H1 (cell line): ENCODE results near the gene CYTL1. TPM values are rescaled to one million over a fixed set of nuclear protein-coding genes. Genes with fewer than 3 reads are reported as not detected.

ENCODE experiments used
- CTCF ChIA-PET: fragments of 300-600 bp; sonication (Branson Sonifier 250); formaldehyde crosslinking; loops from one replicate; lab custom pipeline; 2021; ENCODE audit not compliant: partially characterized antibody; lab: Charles Lee
- POLR2A ChIA-PET: fragments of 300-600 bp; sonication (Branson Sonifier 250); formaldehyde crosslinking; loops from one replicate; lab custom pipeline; 2021; ENCODE audit warnings: inconsistent platforms; ENCODE audit not compliant: partially characterized antibody; lab: Charles Lee
- DNase-seq, 2 experiments: peaks; one replicate each; pipeline versions ENCODE4 v3.0.0 to v3.0.0-alpha.2; 2010 to 2022; ENCODE audit warnings: low spot score in 2 of 2, low read depth in 1 of 2, mixed read lengths in 1 of 2
- FAIRE-seq: peaks from 2 replicates; lab custom pipeline; 2011; peaks lifted over from hg19 to GRCh38; lab: Jason Lieb, UNC
- H2AFZ ChIP-seq: 2 replicates; pipeline ENCODE4 v1.8.1; 2012; ENCODE audit warnings: low read length, inconsistent platforms
- H2AK5ac ChIP-seq: 2 replicates; pipeline ENCODE4 v1.6.1; 2013; ENCODE audit warnings: low read depth, low read length
- H2BK120ac ChIP-seq: replicated peaks from 2 replicates; pipeline ENCODE3; 2013; ENCODE audit warnings: low read depth, low read length, inconsistent platforms
- H2BK12ac ChIP-seq: 2 replicates; pipeline ENCODE4 v1.6.1; 2013; ENCODE audit warnings: low read depth, low read length
- H2BK15ac ChIP-seq: 2 replicates; pipeline ENCODE4 v1.6.1; 2013; ENCODE audit warnings: low read length
- H2BK20ac ChIP-seq: 2 replicates; pipeline ENCODE4 v1.6.1; 2013; ENCODE audit warnings: low read length
- H2BK5ac ChIP-seq: 2 replicates; pipeline ENCODE4 v1.6.1; 2013; ENCODE audit warnings: low read depth, low read length
- H3K14ac ChIP-seq: 2 replicates; pipeline ENCODE4 v1.6.1; 2013; ENCODE audit warnings: inconsistent platforms; ENCODE audit not compliant: insufficient read length
- H3K18ac ChIP-seq: 2 replicates; pipeline ENCODE4 v1.6.1; 2013; ENCODE audit warnings: low read length; ENCODE audit errors: extremely low read depth
- H3K23ac ChIP-seq: 2 replicates; pipeline ENCODE4 v1.6.1; 2013; ENCODE audit warnings: inconsistent platforms; ENCODE audit not compliant: insufficient read length
- H3K23me2 ChIP-seq: 2 replicates; pipeline ENCODE4 v1.6.1; 2013; ENCODE audit warnings: low read depth, low read length
- H3K27ac ChIP-seq: 2 replicates; pipeline ENCODE4 v1.6.1; 2011; ENCODE audit warnings: low read depth, low read length, inconsistent platforms
- H3K27me3 ChIP-seq, 4 experiments: replicated peaks in 1 of 4; 1 replicate in 1 of 4; 2 replicates in 3 of 4; pipeline versions ENCODE4 v1.6.1 to v1.8.1; 2011 to 2013; ENCODE audit warnings: low read length in 3 of 4, mild to moderate bottlenecking in 3 of 4, inconsistent platforms in 2 of 4, mixed read lengths in 2 of 4, moderate library complexity in 1 of 4; ENCODE audit not compliant: control insufficient read depth in 3 of 4, insufficient read depth in 3 of 4; ENCODE audit errors: extremely low read depth in 1 of 4
- H3K36me3 ChIP-seq, 4 experiments: 2 replicates each; pipeline versions ENCODE4 v1.6.1 to v1.8.1; 2011 to 2013; ENCODE audit warnings: mild to moderate bottlenecking in 4 of 4, low read length in 3 of 4, moderate library complexity in 2 of 4, control low read depth in 1 of 4, inconsistent platforms in 1 of 4; ENCODE audit not compliant: insufficient read depth in 4 of 4, control insufficient read depth in 2 of 4
- H3K4ac ChIP-seq: replicated peaks from 2 replicates; pipeline ENCODE3; 2013; ENCODE audit warnings: low read length, low read depth, mixed read lengths, inconsistent platforms; ENCODE audit not compliant: insufficient read length
- H3K4me1 ChIP-seq, 4 experiments: replicated peaks in 1 of 4; 1 replicate in 1 of 4; 2 replicates in 3 of 4; pipeline versions ENCODE4 v1.6.1 to v1.8.1; 2011 to 2013; ENCODE audit warnings: low read length in 3 of 4, inconsistent platforms in 2 of 4, mixed read lengths in 1 of 4; ENCODE audit not compliant: insufficient read depth in 4 of 4, control insufficient read depth in 3 of 4
- H3K4me2 ChIP-seq, 2 experiments: 2 replicates each; pipeline versions ENCODE4 v1.6.1 to v1.8.1; 2011 to 2013; ENCODE audit warnings: low read depth in 2 of 2, low read length in 2 of 2, control low read depth in 1 of 2, inconsistent platforms in 1 of 2, mild to moderate bottlenecking in 1 of 2; ENCODE audit not compliant: insufficient read depth in 1 of 2
- H3K4me3 ChIP-seq, 4 experiments: fragments of 200-600, 300-600 bp in 1 of 4; sonication (generic), shearing (Covaris generic), sonication (Bioruptor Twin) in 1 of 4; 2 replicates each; pipeline versions ENCODE4 v1.5.1 to v1.8.1; 2011 to 2016; ENCODE audit warnings: low read length in 4 of 4, low read depth in 3 of 4, control low read depth in 2 of 4, inconsistent platforms in 2 of 4, mild to moderate bottlenecking in 2 of 4, mixed read lengths in 1 of 4, moderate library complexity in 1 of 4; ENCODE audit not compliant: insufficient read depth in 2 of 4; ENCODE audit errors: extremely low read depth in 1 of 4
- H3K56ac ChIP-seq: replicated peaks from 2 replicates; pipeline ENCODE3; 2013; ENCODE audit warnings: low read depth, mild to moderate bottlenecking, mixed read lengths, low read length, inconsistent platforms; ENCODE audit not compliant: insufficient read length
- H3K79me1 ChIP-seq: 2 replicates; pipeline ENCODE4 v1.6.1; 2013; ENCODE audit warnings: low read depth, low read length, control low read depth
- H3K79me2 ChIP-seq, 2 experiments: 2 replicates each; pipeline versions ENCODE4 v1.6.1 to v1.8.1; 2012 to 2013; ENCODE audit warnings: low read length in 2 of 2, mild to moderate bottlenecking in 2 of 2, inconsistent platforms in 1 of 2; ENCODE audit not compliant: insufficient read depth in 2 of 2, control insufficient read depth in 1 of 2
- H3K9ac ChIP-seq, 4 experiments: replicated peaks in 1 of 4; 1 replicate in 1 of 4; 2 replicates in 3 of 4; pipeline versions ENCODE4 v1.6.1 to v1.8.1; 2011 to 2013; ENCODE audit warnings: low read depth in 3 of 4, low read length in 3 of 4, control low read depth in 2 of 4, mild to moderate bottlenecking in 2 of 4, moderate library complexity in 2 of 4, inconsistent platforms in 1 of 4; ENCODE audit errors: extremely low read depth in 1 of 4
- H3K9me3 ChIP-seq, 2 experiments: 2 replicates each; pipeline versions ENCODE4 v1.6.1 to v1.8.1; 2012 to 2013; ENCODE audit warnings: mild to moderate bottlenecking in 2 of 2, moderate library complexity in 2 of 2, control low read depth in 1 of 2, inconsistent platforms in 1 of 2, low read depth in 1 of 2, low read length in 1 of 2, mixed read lengths in 1 of 2; ENCODE audit not compliant: insufficient read depth in 2 of 2
- H4K20me1 ChIP-seq, 2 experiments: replicated peaks in 1 of 2; 2 replicates each; pipeline versions ENCODE3 to v1.8.1; 2011 to 2013; ENCODE audit warnings: inconsistent platforms in 2 of 2, low read length in 2 of 2, mild to moderate bottlenecking in 1 of 2; ENCODE audit not compliant: insufficient read depth in 2 of 2, control insufficient read depth in 1 of 2
- H4K5ac ChIP-seq: 2 replicates; pipeline ENCODE4 v1.6.1; 2013; ENCODE audit warnings: low read length, low read depth, mixed read lengths, inconsistent platforms; ENCODE audit not compliant: insufficient read length
- H4K8ac ChIP-seq: 2 replicates; pipeline ENCODE4 v1.8.0; 2013; ENCODE audit warnings: mild to moderate bottlenecking, moderate library complexity, low read length, inconsistent platforms; ENCODE audit not compliant: insufficient read depth; ENCODE audit errors: extremely low read depth
- H4K91ac ChIP-seq: replicated peaks from 2 replicates; pipeline ENCODE3; 2013; ENCODE audit warnings: low read length, mixed read lengths, inconsistent platforms; ENCODE audit not compliant: insufficient read length
- BACH1 ChIP-seq: IDR thresholded peaks from 2 replicates; pipeline ENCODE4 v1.6.1; 2012; ENCODE audit warnings: low read length, improper control_type of control experiment
- SP1 ChIP-seq: IDR thresholded peaks from 2 replicates; pipeline ENCODE4 v1.6.1; 2011; ENCODE audit warnings: low read depth, low read length
- USF2 ChIP-seq: IDR thresholded peaks from 2 replicates; pipeline ENCODE4 v1.6.1; 2011; ENCODE audit warnings: low read length, improper control_type of control experiment
- WGBS, 2 experiments: shearing (Covaris generic) in 1 of 2; methylation state at CpG; one replicate each; pipeline versions ENCODE4 v1.1.6 to v1.1.7; 2013 to 2015; ENCODE audit warnings: low lambda C conversion rate in 2 of 2, mixed read lengths in 2 of 2, inconsistent platforms in 1 of 2, low coverage in 1 of 2, missing lambda C conversion rate in 1 of 2; ENCODE audit not compliant: insufficient replicate concordance in 2 of 2, insufficient coverage in 1 of 2, insufficient read length in 1 of 2; ENCODE audit errors: extremely low coverage in 1 of 2, missing lambda C conversion rate in 1 of 2; 5-methylcytosine and 5-hydroxymethylcytosine counted together
- polyA plus RNA-seq, 7 experiments: library from polyadenylated mRNA; depleted of rRNA in 3 of 7; stranded (reverse) in 5 of 7; unstranded in 2 of 7; fragments of >200 nt in 5 of 7; fragments of 200-250 nt in 2 of 7; gene quantifications; 1 replicate in 5 of 7; 2 replicates in 1 of 7; 4 replicates in 1 of 7; pipeline versions ENCODE4 v1.2.1 to v1.2.3, GENCODE V29; 2011 to 2013; ENCODE audit warnings: missing spikeins in 2 of 7, mixed read lengths in 2 of 7
- total RNA-seq: library from RNA; stranded (reverse); fragmentation: NEBNext Ultra II Directional; extraction: Animal tissue kit (Norgen Biotek cat#: 25700); gene quantifications from 2 replicates; pipeline ENCODE4 v1.2.1, GENCODE V29; 2021

CYTL1 gene
- total and polyA plus RNA-seq, 2 of the 8 experiments (the other 6 are each of a cell fraction or from before 2014, with no cell fraction given), result 8.6 to 9.8 TPM

DNA sequence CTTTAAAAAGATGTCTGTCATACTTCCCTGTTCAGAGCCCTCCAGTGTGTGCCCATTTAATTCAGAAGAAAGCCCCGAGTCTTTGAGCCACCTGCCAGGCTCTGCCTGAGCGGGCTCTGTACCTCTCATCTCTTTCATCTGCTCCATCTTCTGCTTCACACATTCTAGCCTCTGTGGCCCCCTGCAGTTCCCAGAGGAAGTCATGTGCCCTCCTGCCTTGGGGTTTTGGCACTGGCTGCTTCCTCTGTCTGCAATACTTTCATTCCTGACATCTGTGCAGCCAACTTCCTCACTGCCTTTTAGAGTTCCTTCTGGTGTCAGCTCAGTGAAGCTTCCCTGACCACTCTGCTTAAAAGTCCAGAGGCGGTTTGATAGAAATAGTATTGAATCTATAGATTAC lies 25.8 kb upstream of the CYTL1 start:
- Histone ChIP-seq H3K23ac (no peak overlapping the region), H3K27ac (no peak overlapping the region), H2AFZ (no peak overlapping the region), H3K79me1 (no peaks in the 10 kb centered on the region), H3K14ac (no peak overlapping the region), H3K4me1 (no peaks in the 10 kb centered on the region), H3K27me3 (no peaks in the 10 kb centered on the region), H3K9me3 (no peaks in the 10 kb centered on the region), H3K4ac (no peak overlapping the region), H4K8ac (no peak overlapping the region), H3K9ac (no peak overlapping the region), H3K79me2 (no peaks in the 10 kb centered on the region), H2BK20ac (no peak overlapping the region), H4K20me1 (no peaks in the 10 kb centered on the region), H2BK5ac (no peak overlapping the region), H4K5ac (no peak overlapping the region), H2BK120ac (no peak overlapping the region), H3K18ac (no peak overlapping the region), H3K4me2 (no peak overlapping the region), H3K56ac (no peak overlapping the region), H3K36me3 (no peaks in the 10 kb centered on the region), H2BK12ac (no peak overlapping the region), H2AK5ac (no peak overlapping the region), H2BK15ac (no peak overlapping the region), H4K91ac (no peak overlapping the region), H3K23me2 (no peaks in the 10 kb centered on the region), H3K4me3 (no peak overlapping the region)
- ChIA-PET POLR2A (no interaction called here), CTCF (interaction anchor here (1.3 kb wide), 1 partner anchor 415 kb away, joined by 3 read pairs; no protein-coding TSS in a partner anchor)
- WGBS, 2 experiments, result 93% methylated on average over 3 of the region's 3 CpGs; no CpG with 5 or more reads in 1 of the 2 experiments
- TF ChIP-seq USF2, result no peak
- TF ChIP-seq BACH1, result no peak
- no peak for TF ChIP-seq SP1
- FAIRE-seq, result no peak
- no peak for DNase-seq
